Activated B cell treated with CpG ODN at 0.5 μM for 24 hours (primary cell): ENCODE data around the gene RPL39L. TPM values are rescaled to one million over a fixed set of nuclear protein-coding genes. Genes with fewer than 3 reads are reported as not detected.

ENCODE experiments used
- ATAC-seq: fragments of 200-7000 bp; cut with Tn5 transposase; one replicate; pipeline ENCODE4 v1.10.0; 2021; ENCODE audit warnings: low read depth, mild to moderate bottlenecking, moderate library complexity
- CTCF ChIA-PET: fragments of 350-600 bp; sonication (Branson Sonifier 250); formaldehyde crosslinking; loops from one replicate; lab custom pipeline; 2021; ENCODE audit warnings: antibody characterized with exemption; lab: Charles Lee
- POLR2A ChIA-PET: fragments of 350-600 bp; sonication (Branson Sonifier 250); formaldehyde crosslinking; loops from one replicate; lab custom pipeline; 2021; ENCODE audit warnings: antibody characterized with exemption; lab: Charles Lee
- DNase-seq: peaks from one replicate; pipeline ENCODE4 v3.0.0; 2022
- H3K27ac Mint-ChIP-seq: one replicate; pipeline ENCODE4 v1.8.0; 2020; ENCODE audit warnings: mixed read lengths
- H3K27me3 Mint-ChIP-seq: one replicate; pipeline ENCODE4 v1.8.0; 2021; ENCODE audit warnings: mixed read lengths
- H3K36me3 Mint-ChIP-seq: one replicate; pipeline ENCODE4 v1.8.0; 2021; ENCODE audit warnings: low read depth, mixed read lengths
- H3K4me1 Mint-ChIP-seq: one replicate; pipeline ENCODE4 v1.8.0; 2021; ENCODE audit warnings: mixed read lengths
- H3K4me3 Mint-ChIP-seq: one replicate; pipeline ENCODE4 v1.8.0; 2020; ENCODE audit warnings: mild to moderate bottlenecking, mixed read lengths
- H3K9me3 Mint-ChIP-seq: one replicate; pipeline ENCODE4 v1.8.0; 2020; ENCODE audit warnings: mixed read lengths
- CTCF ChIP-seq: fragments of 200-600 bp; IDR thresholded peaks from one replicate; pipeline ENCODE4 v1.8.0; 2022; ENCODE audit warnings: antibody characterized with exemption, mild to moderate bottlenecking
- intact Hi-C: fragments of 100-400 bp; cut with micrococcal nuclease; formaldehyde crosslinking; loops from one replicate; pipeline ENCODE4 v1.15.1; 2024
- total RNA-seq: library from RNA; stranded (reverse); gene quantifications from 2 replicates; pipeline ENCODE4 v1.2.3, GENCODE V29; 2022

Gene RPL39L
- 4.7 and 6.9 TPM in 2 replicates for total RNA-seq

DNA sequence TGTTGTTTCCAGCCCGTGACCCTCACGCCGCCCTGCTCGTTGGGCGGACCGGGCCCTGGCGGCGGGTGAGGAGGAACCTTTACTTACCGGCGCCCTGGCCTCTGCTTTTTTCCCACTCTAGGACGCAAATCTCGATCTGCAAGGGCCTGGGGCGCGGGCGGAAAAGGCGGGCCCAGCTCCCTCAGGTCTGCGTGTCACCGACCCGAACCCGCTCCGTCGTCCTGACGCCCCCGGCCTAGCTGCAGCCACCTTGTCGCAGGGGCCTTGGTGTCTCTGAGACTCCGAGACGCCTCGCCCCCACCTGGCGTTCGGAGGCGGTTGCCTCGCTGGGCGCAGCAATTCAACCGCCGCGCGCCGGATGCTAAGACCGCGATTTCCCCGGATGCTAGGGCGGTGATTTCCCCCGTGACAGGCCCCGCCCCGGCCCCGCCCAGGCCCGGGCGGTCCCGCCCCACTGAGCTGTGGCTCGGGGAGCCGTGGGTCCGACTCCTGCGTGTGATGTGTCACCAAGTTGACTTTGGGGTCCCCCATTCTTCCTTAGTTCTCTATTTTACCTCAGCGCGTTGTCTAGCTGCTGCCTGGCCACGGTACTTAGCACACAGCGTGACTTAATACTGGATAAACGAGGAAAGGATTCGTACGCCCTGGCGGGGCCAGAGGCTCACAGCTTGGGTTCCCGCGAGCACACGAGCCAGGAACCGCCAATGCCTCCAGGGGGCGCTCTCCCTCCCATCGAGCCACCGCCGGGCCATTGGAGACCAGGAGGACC is at the start of gene RPL39L:
Gene RPL39L (minus strand): TSS at position 371 of the 769 bp plus-strand sequence. CDS start 18,196 bp downstream, outside the sequence.
- no peaks in the 10 kb centered on the region for H3K27me3 Mint-ChIP-seq
- ChIA-PET POLR2A (interaction anchor here (0.6 to 2.3 kb wide), 25 partner anchors 9 to 571 kb away, joined by 3 to 28 read pairs (median 5); partner anchors contain the start of gene EIF4A2), CTCF (interaction anchor here (0.6 to 5.3 kb wide), 26 partner anchors 8 to 355 kb away, joined by 3 to 60 read pairs (median 4); partner anchors contain the start of gene EIF4A2)
- ATAC-seq (peak; percentile 95), DNase-seq (peak; percentile 95)
- peaks cover 16% of the 10 kb centered on the region for H3K36me3 Mint-ChIP-seq
- peak within 1 kb of the TSS; percentile 95 for H3K27ac Mint-ChIP-seq
- TF ChIP-seq CTCF = no peak
- H3K4me3 Mint-ChIP-seq = peak within 1 kb of the TSS; percentile 90
- intact Hi-C loops = loop anchor here (1.0 to 10.0 kb wide), 8 partner anchors 9 to 605 kb away; partner anchors contain the start of genes DNAJB11 and ST6GAL1
- H3K9me3 Mint-ChIP-seq = peaks cover 19% of the 10 kb centered on the region
- peaks cover 19% of the 10 kb centered on the region for H3K4me1 Mint-ChIP-seq

- no peak overlapping the region for H3K4me3 Mint-ChIP-seq
- H3K4me1 Mint-ChIP-seq = peaks cover 6% of the 10 kb centered on the region
- intact Hi-C loops = no loop called here
- CTCF ChIA-PET = no interaction called here
- no peaks in the 10 kb centered on the region for H3K36me3 Mint-ChIP-seq
- peaks cover 2% of the 10 kb centered on the region for H3K9me3 Mint-ChIP-seq
- DNase-seq (no peak), ATAC-seq (peak; percentile 52)
- POLR2A ChIA-PET = no interaction called here
- peaks cover 50% of the 10 kb centered on the region for H3K27me3 Mint-ChIP-seq
- no peak for TF ChIP-seq CTCF
- no peak overlapping the region for H3K27ac Mint-ChIP-seq
These were observed 49.6 kb upstream of the RPL39L start for GRCh38 chr3:187188931-187189330.

GRCh38 chr3:187186801-187187421 is 47.6 kb upstream of the RPL39L start:
- Mint-ChIP-seq H3K36me3 (no peaks in the 10 kb centered on the region), H3K27ac (no peak overlapping the region), H3K4me3 (no peak overlapping the region), H3K27me3 (peaks cover 44% of the 10 kb centered on the region), H3K9me3 (peaks cover 2% of the 10 kb centered on the region), H3K4me1 (peaks cover 6% of the 10 kb centered on the region)
- POLR2A ChIA-PET = no interaction called here
- ATAC-seq (no peak), DNase-seq (no peak)
- intact Hi-C loops = no loop called here
- TF ChIP-seq CTCF = no peak
- CTCF ChIA-PET = no interaction called here

GRCh38 chr3:187186375-187186774 is 47.1 kb upstream of the RPL39L start:
- ChIA-PET CTCF (interaction anchor here (1.2 kb wide), 1 partner anchor 21 kb away, joined by 3 read pairs; no protein-coding TSS in a partner anchor), POLR2A (no interaction called here)
- TF ChIP-seq CTCF = no peak
- no peak overlapping the region for H3K27ac Mint-ChIP-seq
- intact Hi-C loops = no loop called here
- peaks cover 6% of the 10 kb centered on the region for H3K4me1 Mint-ChIP-seq
- no peaks in the 10 kb centered on the region for H3K36me3 Mint-ChIP-seq
- H3K9me3 Mint-ChIP-seq = peaks cover 2% of the 10 kb centered on the region
- H3K27me3 Mint-ChIP-seq = peaks cover 49% of the 10 kb centered on the region
- ATAC-seq (no peak), DNase-seq (no peak)
- H3K4me3 Mint-ChIP-seq = no peak overlapping the region

GRCh38 chr3:187185759-187186158 is 46.5 kb upstream of the RPL39L start:
- ChIA-PET CTCF (interaction anchor here (1.2 kb wide), 1 partner anchor 21 kb away, joined by 3 read pairs; no protein-coding TSS in a partner anchor), POLR2A (no interaction called here)
- Mint-ChIP-seq H3K4me3 (no peak overlapping the region), H3K4me1 (peaks cover 6% of the 10 kb centered on the region), H3K27ac (no peak overlapping the region), H3K9me3 (peaks cover 2% of the 10 kb centered on the region), H3K36me3 (no peaks in the 10 kb centered on the region), H3K27me3 (peaks cover 47% of the 10 kb centered on the region)
- intact Hi-C loops = no loop called here
- no peak for TF ChIP-seq CTCF
- DNase-seq (no peak), ATAC-seq (no peak)
